Loucy (cell line): Measurements from ENCODE around the gene SH3BP5.

Source experiments
- H2AFZ ChIP-seq: fragments of 200-600 bp; sonication (generic); 2 replicates; pipeline ENCODE4 v1.6.0; 2016; ENCODE audit warnings: antibody characterized with exemption, mild to moderate bottlenecking, low read length, moderate library complexity
- H3F3A ChIP-seq: fragments of 200-600 bp; 2 replicates; pipeline ENCODE4 v1.6.0; 2016; ENCODE audit warnings: antibody characterized with exemption, low read depth, mild to moderate bottlenecking
- H3K27me3 ChIP-seq: fragments of 200-600 bp; sonication (generic); 2 replicates; pipeline ENCODE4 v1.6.1; 2014; ENCODE audit warnings: low read length, mild to moderate bottlenecking; ENCODE audit not compliant: insufficient read depth, poor library complexity, severe bottlenecking
- H3K36me3 ChIP-seq: fragments of 200-600 bp; sonication (generic); 2 replicates; pipeline ENCODE4 v1.6.1; 2016; ENCODE audit warnings: low read length; ENCODE audit not compliant: insufficient read depth
- H3K4me1 ChIP-seq: fragments of 200-600 bp; sonication (generic); 2 replicates; pipeline ENCODE4 v1.5.1; 2014; ENCODE audit warnings: low read length, mild to moderate bottlenecking; ENCODE audit not compliant: insufficient read depth, poor library complexity, severe bottlenecking
- H3K4me2 ChIP-seq: fragments of 200-600 bp; sonication (generic); 2 replicates; pipeline ENCODE4 v1.6.0; 2014; ENCODE audit warnings: antibody characterized with exemption, low read length, low read depth, mild to moderate bottlenecking; ENCODE audit not compliant: poor library complexity, severe bottlenecking
- H3K4me3 ChIP-seq: fragments of 200-600 bp; sonication (generic); 2 replicates; pipeline ENCODE4 v1.5.1; 2014; ENCODE audit warnings: low read length, mild to moderate bottlenecking, mixed read lengths; ENCODE audit not compliant: poor library complexity, severe bottlenecking
- H3K79me2 ChIP-seq: fragments of 200-600 bp; sonication (generic); 2 replicates; pipeline ENCODE4 v1.6.1; 2014; ENCODE audit warnings: low read length; ENCODE audit not compliant: insufficient read depth
- H3K9ac ChIP-seq: fragments of 200-600 bp; sonication (generic); 2 replicates; pipeline ENCODE4 v1.6.0; 2014; ENCODE audit warnings: mild to moderate bottlenecking, low read depth, low read length, moderate library complexity; ENCODE audit not compliant: poor library complexity, severe bottlenecking
- H3K9me2 ChIP-seq: fragments of 200-600 bp; sonication (generic); replicated peaks from 2 replicates; pipeline ENCODE4 v1.6.1; 2016; ENCODE audit warnings: low read depth, low read length, mixed read lengths
- H3K9me3 ChIP-seq: fragments of 200-600 bp; sonication (generic); 2 replicates; pipeline ENCODE4 v1.6.1; 2014; ENCODE audit warnings: mild to moderate bottlenecking, antibody characterized with exemption, low read length, low read depth; ENCODE audit not compliant: insufficient read depth
- H4K20me1 ChIP-seq: fragments of 200-600 bp; sonication (generic); 2 replicates; pipeline ENCODE4 v1.6.0; 2014; ENCODE audit warnings: antibody characterized with exemption, low read length, mild to moderate bottlenecking; ENCODE audit not compliant: insufficient read depth, poor library complexity, severe bottlenecking
- CTCF ChIP-seq: fragments of 200-600 bp; sonication (generic); conservative IDR thresholded peaks from 2 replicates; pipeline ENCODE4 v1.5.1; 2014; ENCODE audit warnings: mild to moderate bottlenecking, antibody characterized with exemption, low read length
- EZH2phosphoT487 ChIP-seq: fragments of 200-600 bp; IDR thresholded peaks from 2 replicates; pipeline ENCODE4 v1.6.1; 2018; ENCODE audit warnings: antibody characterized with exemption, mild to moderate bottlenecking, moderate library complexity, borderline replicate concordance

SH3BP5 gene

GRCh38 chr3:15377961-15378791, 45.8 kb upstream of the SH3BP5 start:
- Histone ChIP-seq H3K9ac (no peak overlapping the region), H2AFZ (0 out of 2 replicates have a peak overlapping the region, but pooled peaks have one; percentile 29), H3K4me1 (no peaks in the 10 kb centered on the region), H3K4me2 (peak overlapping the region; percentile 47), H3K79me2 (no peaks in the 10 kb centered on the region), H3F3A (no peaks in the 10 kb centered on the region), H3K27me3 (no peaks in the 10 kb centered on the region), H3K9me2 (no peaks in the 10 kb centered on the region), H4K20me1 (no peaks in the 10 kb centered on the region), H3K9me3 (no peaks in the 10 kb centered on the region), H3K36me3 (no peaks in the 10 kb centered on the region), H3K4me3 (no peak overlapping the region)
- TF ChIP-seq CTCF (peak; percentile 86), EZH2phosphoT487 (no peak)

DNA sequence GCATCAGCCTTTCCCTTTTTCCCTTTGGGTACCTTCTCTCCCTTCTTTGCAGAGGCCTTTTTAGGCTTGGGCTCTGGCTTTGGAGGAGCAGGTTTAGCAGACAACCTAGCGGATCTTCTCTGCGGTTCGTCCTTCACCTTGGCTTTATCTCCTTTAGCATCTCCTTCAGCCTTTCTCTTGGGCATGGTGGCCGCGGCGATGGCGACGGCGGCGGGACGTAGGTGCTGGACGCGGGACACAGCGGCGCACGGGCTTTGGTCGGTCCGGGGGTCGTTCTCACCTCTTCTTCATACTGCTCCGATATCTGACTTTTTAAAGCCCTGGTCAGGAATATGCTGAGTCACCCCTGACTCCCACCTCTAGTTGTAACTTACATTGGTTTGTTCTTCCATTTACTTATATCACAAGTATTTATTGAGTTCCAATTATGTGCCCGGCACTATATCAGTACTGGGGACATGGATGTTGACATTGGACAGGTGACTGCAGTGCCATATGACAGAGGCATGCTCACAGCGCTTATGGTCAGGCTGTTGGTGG, 43.1 kb upstream of the SH3BP5 start:
- Histone ChIP-seq H3F3A (no peaks in the 10 kb centered on the region), H3K4me3 (no peak overlapping the region), H3K4me2 (no peak overlapping the region), H3K9me3 (no peaks in the 10 kb centered on the region), H3K4me1 (no peaks in the 10 kb centered on the region), H3K36me3 (no peaks in the 10 kb centered on the region), H3K9me2 (no peaks in the 10 kb centered on the region), H4K20me1 (no peaks in the 10 kb centered on the region), H2AFZ (no peak overlapping the region), H3K27me3 (no peaks in the 10 kb centered on the region), H3K79me2 (no peaks in the 10 kb centered on the region), H3K9ac (no peak overlapping the region)
- TF ChIP-seq CTCF = no peak
- TF ChIP-seq EZH2phosphoT487 = no peak

DNA sequence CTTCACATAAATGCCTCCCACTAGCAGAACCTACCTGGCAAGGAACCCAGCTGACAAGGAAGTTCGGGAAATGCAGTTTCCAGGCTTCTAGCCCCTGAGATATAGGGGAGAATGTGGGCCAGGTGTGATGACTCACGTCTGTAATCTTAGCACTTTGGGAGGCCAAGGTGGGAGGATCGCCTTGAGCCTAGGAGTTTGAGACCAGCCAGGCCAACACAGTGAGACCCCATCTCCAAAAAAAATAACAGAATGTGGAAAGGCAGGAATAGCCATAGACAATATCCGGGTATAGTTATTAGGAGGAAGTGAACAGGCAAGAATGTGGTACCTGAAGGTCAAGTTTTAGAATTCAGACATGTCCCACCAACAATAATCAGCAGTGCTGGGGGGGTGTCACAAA, 40.5 kb upstream of the SH3BP5 start:
- H3K4me3 ChIP-seq = no peak overlapping the region
- H3K9me2 ChIP-seq = no peaks in the 10 kb centered on the region
- peaks cover 1% of the 10 kb centered on the region for H3K4me1 ChIP-seq
- H2AFZ ChIP-seq = no peak overlapping the region
- no peak overlapping the region for H3K4me2 ChIP-seq
- no peaks in the 10 kb centered on the region for H3K27me3 ChIP-seq
- H3K36me3 ChIP-seq = no peaks in the 10 kb centered on the region
- no peak overlapping the region for H3K9ac ChIP-seq
- no peaks in the 10 kb centered on the region for H3K79me2 ChIP-seq
- no peaks in the 10 kb centered on the region for H4K20me1 ChIP-seq
- TF ChIP-seq CTCF (no peak), EZH2phosphoT487 (no peak)
- H3F3A ChIP-seq = no peaks in the 10 kb centered on the region
- H3K9me3 ChIP-seq = no peaks in the 10 kb centered on the region
